Adrenal gland (tissue), 5 donors: ENCODE measurements around the gene C5orf24.

ENCODE experiments used
- POLR2A ChIP-seq, 2 donors: fragments of 450-650 bp; IDR thresholded peaks; one replicate each; pipeline ENCODE4 v1.6.1; 2017; ENCODE audit warnings: antibody characterized with exemption in 2 of 2, mild to moderate bottlenecking in 2 of 2, moderate library complexity in 1 of 2
- TF ChIP-seq, protein P1 (sequence below), 6 experiments: fragments of 450-650 bp in 4 of 6; fragments of 200-600 bp in 2 of 6; sonication (generic) in 1 of 6; IDR thresholded peaks; 1 replicate in 5 of 6; 2 replicates in 1 of 6; pipeline versions ENCODE4 v1.5.1 to v1.8.0; 2016 to 2021; ENCODE audit warnings: antibody characterized with exemption in 6 of 6, mild to moderate bottlenecking in 2 of 6, moderate library complexity in 1 of 6
- donor health status: DM: no; HTN: no; CAD: no.

GRCh38 chr5:134845852-134846640 is at the start of gene C5orf24:
- TF ChIP-seq, protein P1, sequence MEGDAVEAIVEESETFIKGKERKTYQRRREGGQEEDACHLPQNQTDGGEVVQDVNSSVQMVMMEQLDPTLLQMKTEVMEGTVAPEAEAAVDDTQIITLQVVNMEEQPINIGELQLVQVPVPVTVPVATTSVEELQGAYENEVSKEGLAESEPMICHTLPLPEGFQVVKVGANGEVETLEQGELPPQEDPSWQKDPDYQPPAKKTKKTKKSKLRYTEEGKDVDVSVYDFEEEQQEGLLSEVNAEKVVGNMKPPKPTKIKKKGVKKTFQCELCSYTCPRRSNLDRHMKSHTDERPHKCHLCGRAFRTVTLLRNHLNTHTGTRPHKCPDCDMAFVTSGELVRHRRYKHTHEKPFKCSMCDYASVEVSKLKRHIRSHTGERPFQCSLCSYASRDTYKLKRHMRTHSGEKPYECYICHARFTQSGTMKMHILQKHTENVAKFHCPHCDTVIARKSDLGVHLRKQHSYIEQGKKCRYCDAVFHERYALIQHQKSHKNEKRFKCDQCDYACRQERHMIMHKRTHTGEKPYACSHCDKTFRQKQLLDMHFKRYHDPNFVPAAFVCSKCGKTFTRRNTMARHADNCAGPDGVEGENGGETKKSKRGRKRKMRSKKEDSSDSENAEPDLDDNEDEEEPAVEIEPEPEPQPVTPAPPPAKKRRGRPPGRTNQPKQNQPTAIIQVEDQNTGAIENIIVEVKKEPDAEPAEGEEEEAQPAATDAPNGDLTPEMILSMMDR (IDR thresholded peaks at IDR 0.05): peak in 1 of 6 experiments; percentile 8
- peak; percentile 98 to 99 for TF ChIP-seq POLR2A (IDR thresholded peaks at IDR 0.05)
